ENCODE measurements around the gene SACM1L.

DNA sequence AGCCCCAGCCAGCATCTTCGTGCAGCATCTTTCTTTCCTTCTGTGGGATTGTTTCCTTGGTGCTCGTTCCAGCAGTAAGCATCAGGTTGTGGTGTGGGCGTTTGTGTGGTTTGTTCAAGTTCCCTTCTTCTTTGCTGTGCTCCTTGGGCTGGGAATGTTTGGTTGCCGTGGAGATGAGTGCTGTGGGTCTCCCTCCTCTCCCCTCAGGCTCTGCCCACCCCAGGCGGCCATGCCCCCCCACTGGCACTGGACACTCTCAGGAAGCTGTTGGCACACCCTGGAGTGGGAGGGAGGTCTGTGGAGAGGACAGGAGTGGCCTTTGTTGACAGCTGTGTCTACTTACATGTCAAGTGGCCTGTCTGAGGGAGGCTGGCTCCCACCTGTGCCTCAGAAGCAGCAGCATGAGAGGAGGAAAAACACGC lies 46.5 kb upstream of the SACM1L start:
- TF ChIP-seq, protein P1, sequence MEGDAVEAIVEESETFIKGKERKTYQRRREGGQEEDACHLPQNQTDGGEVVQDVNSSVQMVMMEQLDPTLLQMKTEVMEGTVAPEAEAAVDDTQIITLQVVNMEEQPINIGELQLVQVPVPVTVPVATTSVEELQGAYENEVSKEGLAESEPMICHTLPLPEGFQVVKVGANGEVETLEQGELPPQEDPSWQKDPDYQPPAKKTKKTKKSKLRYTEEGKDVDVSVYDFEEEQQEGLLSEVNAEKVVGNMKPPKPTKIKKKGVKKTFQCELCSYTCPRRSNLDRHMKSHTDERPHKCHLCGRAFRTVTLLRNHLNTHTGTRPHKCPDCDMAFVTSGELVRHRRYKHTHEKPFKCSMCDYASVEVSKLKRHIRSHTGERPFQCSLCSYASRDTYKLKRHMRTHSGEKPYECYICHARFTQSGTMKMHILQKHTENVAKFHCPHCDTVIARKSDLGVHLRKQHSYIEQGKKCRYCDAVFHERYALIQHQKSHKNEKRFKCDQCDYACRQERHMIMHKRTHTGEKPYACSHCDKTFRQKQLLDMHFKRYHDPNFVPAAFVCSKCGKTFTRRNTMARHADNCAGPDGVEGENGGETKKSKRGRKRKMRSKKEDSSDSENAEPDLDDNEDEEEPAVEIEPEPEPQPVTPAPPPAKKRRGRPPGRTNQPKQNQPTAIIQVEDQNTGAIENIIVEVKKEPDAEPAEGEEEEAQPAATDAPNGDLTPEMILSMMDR (IDR thresholded peaks at IDR 0.05; ENCODE audit: low read depth, low read length): no peak
- TF ChIP-seq POLR2A (IDR thresholded peaks at IDR 0.05; ENCODE audit: extremely low read depth, insufficient read length): no peak
- TF ChIP-seq, protein P2, sequence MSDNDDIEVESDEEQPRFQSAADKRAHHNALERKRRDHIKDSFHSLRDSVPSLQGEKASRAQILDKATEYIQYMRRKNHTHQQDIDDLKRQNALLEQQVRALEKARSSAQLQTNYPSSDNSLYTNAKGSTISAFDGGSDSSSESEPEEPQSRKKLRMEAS (IDR thresholded peaks at IDR 0.05; ENCODE audit: low read depth, low read length): no peak

Measured in NB4 (cell line).